Right lobe of liver (tissue), 4 donors: ENCODE results near the gene ZMIZ2.

Source experiments
- POLR2A ChIP-seq: fragments of 450-650 bp; IDR thresholded peaks from one replicate; pipeline ENCODE4 v1.6.1; 2017; ENCODE audit warnings: antibody characterized with exemption, mild to moderate bottlenecking
- TF ChIP-seq, protein P1 (sequence below), 4 donors: fragments of 200-600 bp in 3 of 4; fragments of 450-650 bp in 1 of 4; IDR thresholded peaks; one replicate each; pipeline versions ENCODE4 v1.5.1 to v1.8.0; 2016 to 2022; ENCODE audit warnings: antibody characterized with exemption in 4 of 4, mild to moderate bottlenecking in 2 of 4
- donor health status: DM: no; HTN: no; CAD: no.
- donor health status: DM: no; HTN: no; CAD: no.
- donor health status: DM: no; HTN: yes; CAD: no.

DNA sequence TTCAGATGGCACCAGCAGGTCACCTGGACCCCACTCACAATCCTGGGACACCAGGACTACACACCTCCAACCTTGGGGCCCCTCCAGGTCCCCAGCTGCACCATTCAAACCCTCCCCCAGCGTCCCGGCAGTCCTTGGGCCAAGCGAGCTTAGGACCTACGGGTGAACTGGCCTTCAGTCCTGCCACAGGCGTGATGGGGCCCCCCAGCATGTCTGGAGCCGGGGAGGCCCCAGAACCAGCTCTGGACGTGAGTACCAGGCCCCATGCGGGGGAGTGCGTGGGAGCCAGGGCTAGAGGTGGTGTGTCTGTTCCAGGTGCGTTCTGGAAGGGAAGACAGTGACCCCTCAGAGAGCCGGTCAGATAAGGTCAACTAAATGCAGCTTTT lies 17.8 kb downstream of the ZMIZ2 start:
- TF ChIP-seq, protein P1, sequence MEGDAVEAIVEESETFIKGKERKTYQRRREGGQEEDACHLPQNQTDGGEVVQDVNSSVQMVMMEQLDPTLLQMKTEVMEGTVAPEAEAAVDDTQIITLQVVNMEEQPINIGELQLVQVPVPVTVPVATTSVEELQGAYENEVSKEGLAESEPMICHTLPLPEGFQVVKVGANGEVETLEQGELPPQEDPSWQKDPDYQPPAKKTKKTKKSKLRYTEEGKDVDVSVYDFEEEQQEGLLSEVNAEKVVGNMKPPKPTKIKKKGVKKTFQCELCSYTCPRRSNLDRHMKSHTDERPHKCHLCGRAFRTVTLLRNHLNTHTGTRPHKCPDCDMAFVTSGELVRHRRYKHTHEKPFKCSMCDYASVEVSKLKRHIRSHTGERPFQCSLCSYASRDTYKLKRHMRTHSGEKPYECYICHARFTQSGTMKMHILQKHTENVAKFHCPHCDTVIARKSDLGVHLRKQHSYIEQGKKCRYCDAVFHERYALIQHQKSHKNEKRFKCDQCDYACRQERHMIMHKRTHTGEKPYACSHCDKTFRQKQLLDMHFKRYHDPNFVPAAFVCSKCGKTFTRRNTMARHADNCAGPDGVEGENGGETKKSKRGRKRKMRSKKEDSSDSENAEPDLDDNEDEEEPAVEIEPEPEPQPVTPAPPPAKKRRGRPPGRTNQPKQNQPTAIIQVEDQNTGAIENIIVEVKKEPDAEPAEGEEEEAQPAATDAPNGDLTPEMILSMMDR (IDR thresholded peaks at IDR 0.05), result no peak
- no peak for TF ChIP-seq POLR2A
